ENCODE results near the gene CLEC4C. TPM values are rescaled to one million over a fixed set of nuclear protein-coding genes. Genes with fewer than 3 reads are reported as not detected.

CLEC4C gene
- total RNA-seq, 1 experiment from 2014 or later, result not detected

Small RNA genes lying within 50 kb of the gene (small RNA-seq; reads per million reads assigned to genes)
- gene RF00019, result 0 reads per million in 2 experiments

Other genes starting within 250 kb of the CLEC4C start
- gene CD163, start 243.6 kb downstream of the CLEC4C start, total RNA-seq (2014; rRNA removed; shearing (Covaris generic)), result not detected in 2 replicates
- not detected in 2 replicates for gene APOBEC1, start 81.5 kb downstream of the CLEC4C start, total RNA-seq (2014; rRNA removed; shearing (Covaris generic))
- not detected in 2 replicates for gene GDF3, start 51.6 kb downstream of the CLEC4C start, total RNA-seq (2014; rRNA removed; shearing (Covaris generic))
- gene DPPA3, start 35.9 kb downstream of the CLEC4C start, total RNA-seq (2014; rRNA removed; shearing (Covaris generic)), result not detected in 2 replicates
- gene NANOGNB, start 17.8 kb upstream of the CLEC4C start, total RNA-seq (2014; rRNA removed; shearing (Covaris generic)), result not detected in 2 replicates
- not detected in 2 replicates for gene NANOG, start 42.0 kb upstream of the CLEC4C start, total RNA-seq (2014; rRNA removed; shearing (Covaris generic))
- gene SLC2A14, start 125.5 kb upstream of the CLEC4C start, total RNA-seq (2014; rRNA removed; shearing (Covaris generic)), result not detected in 2 replicates
- gene SLC2A3, start 188.8 kb upstream of the CLEC4C start, total RNA-seq (2014; rRNA removed; shearing (Covaris generic)), result 73.6 and 86.9 TPM in 2 replicates